Urinary bladder (tissue), 4 donors: ENCODE data around the gene DCDC2. TPM values are rescaled to one million over a fixed set of nuclear protein-coding genes. Genes with fewer than 3 reads are reported as not detected.
"Not testable (repeated sequence)": the region's sequence is repeated elsewhere in the genome, so short reads cannot be mapped to it uniquely, and the experiment has no call there.

Experiments
- DNase-seq: peaks from one replicate; pipeline ENCODE4 v3.0.0-alpha.2; 2015; ENCODE audit errors: extremely low spot score
- H3K27ac ChIP-seq: one replicate; pipeline ENCODE4 v1.5.1; 2013; ENCODE audit warnings: low read depth, mild to moderate bottlenecking, moderate library complexity
- H3K36me3 ChIP-seq: one replicate; pipeline ENCODE4 v1.6.1; 2013; ENCODE audit warnings: mild to moderate bottlenecking, moderate library complexity; ENCODE audit not compliant: insufficient read depth
- H3K4me1 ChIP-seq: one replicate; pipeline ENCODE4 v1.6.1; 2013; ENCODE audit warnings: mild to moderate bottlenecking, moderate library complexity; ENCODE audit not compliant: insufficient read depth
- H3K4me3 ChIP-seq: one replicate; pipeline ENCODE4 v1.5.1; 2013; ENCODE audit warnings: low read depth, low read length
- WGBS: extraction: QIAGEN DNeasy Blood & Tissue Kit; methylation state at CpG from one replicate; pipeline ENCODE4 v1.1.7; 2013; 5-methylcytosine and 5-hydroxymethylcytosine counted together
- polyA plus RNA-seq: library from polyadenylated mRNA; stranded (reverse); fragments of 200-250 nt; gene quantifications from one replicate; pipeline ENCODE4 v1.2.3, GENCODE V29; 2013
- total RNA-seq: library from RNA; depleted of rRNA; stranded (reverse); fragments of >200 nt; gene quantifications from one replicate; pipeline ENCODE4 v1.2.3, GENCODE V29; 2014
- donor health status: healthy with polysubstance abuse.
- donor health status: healthy.

The DCDC2 gene
- total and polyA plus RNA-seq, 2 donors, result 0.23 to 4.3 TPM

DNA sequence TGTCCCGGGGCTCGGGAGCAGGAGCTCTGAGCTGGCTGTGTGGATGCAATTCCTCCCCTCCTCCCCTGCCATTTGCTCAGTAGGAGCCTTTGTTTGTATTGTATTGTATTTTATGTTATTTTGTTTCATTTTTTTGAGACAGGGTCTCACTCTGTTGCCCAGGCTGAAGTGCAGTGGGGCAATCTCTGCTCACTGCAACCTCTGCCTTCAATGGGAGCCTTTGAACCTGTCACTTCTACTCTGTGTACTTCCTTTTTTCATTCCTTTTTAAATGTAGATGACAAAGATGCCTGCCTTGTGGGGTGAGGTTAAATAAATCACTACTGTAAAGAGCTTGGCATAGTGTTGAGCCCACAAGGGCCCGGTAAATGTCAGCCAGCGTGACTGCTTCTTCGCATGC is 70.6 kb downstream of the DCDC2 start:
- 88% methylated on average over 5 of the region's 5 CpGs for WGBS
- Histone ChIP-seq H3K27ac (no peak overlapping the region), H3K4me1 (no peaks in the 10 kb centered on the region)

DNA sequence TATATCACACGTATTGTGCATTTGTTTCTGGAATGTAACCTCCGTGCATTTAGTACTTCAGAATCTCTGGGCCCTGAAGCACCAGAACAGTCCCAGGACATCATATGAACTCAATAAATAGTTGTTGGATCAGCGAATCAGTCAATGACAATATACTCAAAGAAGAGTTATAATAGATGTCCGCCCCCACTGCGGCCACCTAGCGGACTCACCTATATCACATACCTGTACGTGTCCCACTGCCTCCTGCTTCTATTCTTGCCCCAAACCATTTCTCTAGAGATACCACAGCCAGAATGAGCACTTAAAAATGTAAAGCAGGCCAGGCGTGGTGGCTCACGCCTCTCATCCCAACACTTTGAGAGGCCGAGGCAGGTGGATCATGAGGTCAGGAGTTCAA is 73.9 kb downstream of the DCDC2 start:
- Histone ChIP-seq H3K4me3 (no peak overlapping the region), H3K36me3 (no peaks in the 10 kb centered on the region), H3K4me1 (no peaks in the 10 kb centered on the region), H3K27ac (no peak overlapping the region)
- WGBS, result 81% methylated on average over 10 of the region's 10 CpGs
- DNase-seq, result no peak

More for the DNA sequence above, 70.6 kb downstream of the DCDC2 start:
- Histone ChIP-seq H3K4me3 (no peak overlapping the region), H3K36me3 (no peaks in the 10 kb centered on the region)
- DNase-seq, result no peak

DNA sequence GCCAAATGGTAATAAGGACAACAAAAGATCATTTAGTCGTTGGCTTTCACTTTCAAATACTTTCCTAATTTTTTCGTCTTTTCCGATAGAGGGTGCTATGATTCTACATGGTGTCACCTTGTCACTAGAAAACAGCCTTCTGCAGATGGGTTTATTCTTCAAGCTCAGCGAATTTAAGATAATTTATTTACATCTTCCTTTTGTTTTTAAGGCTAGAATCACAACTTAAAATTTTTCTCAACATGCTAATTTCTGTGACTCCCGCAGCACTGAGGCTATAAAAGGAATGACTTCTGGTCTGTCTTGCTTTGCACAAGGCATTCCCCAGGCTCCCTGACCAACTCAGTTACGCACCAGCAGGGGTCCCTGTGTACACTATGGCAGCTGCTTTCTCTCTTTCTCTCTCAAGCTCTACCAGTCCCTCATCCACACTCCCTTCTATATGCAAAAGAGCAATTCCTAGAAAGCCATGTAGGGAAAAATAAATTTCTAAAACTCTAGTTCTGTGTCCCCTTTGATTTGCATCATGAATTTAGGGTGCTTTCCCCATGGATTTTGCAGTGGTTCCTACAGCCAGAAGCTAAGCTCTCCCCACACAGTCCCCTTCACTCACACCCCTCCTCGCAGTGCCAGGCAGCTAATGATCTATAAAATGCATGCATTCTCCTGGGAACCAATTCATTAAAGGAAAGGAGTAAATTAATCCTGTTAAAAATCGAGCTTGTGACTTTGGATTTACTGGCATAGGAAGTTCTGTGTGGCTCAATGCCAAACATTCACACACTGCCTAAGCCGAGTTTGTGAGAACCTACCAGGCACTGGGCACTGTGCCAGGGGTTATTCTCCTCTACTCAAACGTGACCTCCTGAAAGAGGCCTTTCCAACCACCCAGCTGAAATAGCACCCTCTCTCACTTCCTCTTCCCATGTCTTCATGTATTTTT is 74.5 kb downstream of the DCDC2 start:
- WGBS, result 6% methylated on average over 10 of the region's 10 CpGs
- Histone ChIP-seq H3K4me3 (no peak overlapping the region), H3K36me3 (no peaks in the 10 kb centered on the region)

DNA sequence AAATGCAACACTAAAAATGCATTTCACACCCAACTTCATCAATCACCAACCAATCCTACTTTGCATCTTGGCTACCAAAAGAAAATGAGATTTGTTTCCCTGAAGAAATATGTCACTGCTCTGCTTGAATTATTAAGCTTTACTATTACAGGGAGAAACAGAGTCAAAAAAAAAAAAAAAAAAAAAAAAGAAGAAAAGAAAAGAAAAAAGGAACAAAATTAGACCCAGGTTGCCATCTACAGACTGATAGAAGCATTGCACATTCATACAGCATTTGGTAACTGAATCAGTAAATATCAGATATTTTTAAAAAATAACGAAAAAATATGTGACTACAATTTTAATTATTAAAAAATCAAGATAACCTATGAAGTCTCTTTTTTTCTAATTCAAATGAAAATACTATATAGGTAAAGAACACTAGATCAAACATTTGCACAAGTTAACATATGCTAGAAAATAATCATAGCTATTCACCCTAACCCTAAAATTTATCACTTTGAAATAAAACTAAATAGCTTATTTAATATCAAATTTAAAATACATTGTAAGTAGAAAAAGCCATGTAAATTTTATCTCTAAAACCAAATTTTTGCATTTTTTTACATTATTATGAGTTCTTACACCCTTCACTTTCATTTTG is 83.3 kb downstream of the DCDC2 start:
- Histone ChIP-seq H3K36me3 (no peaks in the 10 kb centered on the region), H3K27ac (no peak overlapping the region), H3K4me3 (no peak overlapping the region), H3K4me1 (no peaks in the 10 kb centered on the region)
- DNase-seq, result no peak
- 5% methylated on average over 1 of the region's 1 CpG for WGBS

More for the DNA sequence above, 74.5 kb downstream of the DCDC2 start:
- Histone ChIP-seq H3K4me1 (no peaks in the 10 kb centered on the region), H3K27ac (no peak overlapping the region)
- peak; percentile 74 for DNase-seq

DNA sequence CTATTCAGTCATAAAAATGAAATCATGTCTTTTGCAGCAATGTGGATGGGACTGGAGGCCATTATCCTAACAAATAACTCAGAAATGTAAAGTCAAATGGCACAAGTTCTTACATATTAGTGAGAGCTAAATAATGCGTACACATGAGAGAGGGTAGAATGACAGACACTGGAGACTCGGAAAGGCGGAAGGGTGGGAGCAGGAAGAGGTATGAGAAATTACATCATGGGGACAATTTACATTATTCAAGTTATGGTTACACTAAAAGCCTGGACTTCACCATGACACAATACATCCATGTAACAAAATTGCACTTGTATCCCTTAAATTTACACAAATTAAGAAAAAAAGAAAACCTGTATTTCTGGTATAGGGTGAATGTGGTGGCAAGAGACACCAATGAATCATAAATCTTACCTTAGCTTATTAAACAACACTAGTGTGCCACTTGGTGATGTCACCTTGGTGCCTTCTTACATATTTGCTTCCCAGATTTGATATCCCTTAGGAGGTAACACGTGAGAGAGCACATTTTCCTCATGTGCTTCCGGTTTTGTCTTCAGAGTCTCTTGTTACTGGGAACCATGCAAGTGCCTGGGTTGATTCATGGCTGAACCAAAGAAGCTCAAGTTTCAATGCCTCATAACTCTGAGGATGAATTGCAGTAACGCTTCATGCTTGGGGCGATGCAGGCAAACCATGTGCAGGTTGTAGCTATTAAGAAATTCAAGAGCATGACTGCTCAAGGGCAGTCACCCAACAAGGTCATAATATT is 84.6 kb downstream of the DCDC2 start:
- Histone ChIP-seq H3K4me1 (no peaks in the 10 kb centered on the region), H3K27ac (no peak overlapping the region), H3K36me3 (no peaks in the 10 kb centered on the region), H3K4me3 (no peak overlapping the region)
- 68% methylated on average over 7 of the region's 7 CpGs for WGBS
- no peak for DNase-seq

DNA sequence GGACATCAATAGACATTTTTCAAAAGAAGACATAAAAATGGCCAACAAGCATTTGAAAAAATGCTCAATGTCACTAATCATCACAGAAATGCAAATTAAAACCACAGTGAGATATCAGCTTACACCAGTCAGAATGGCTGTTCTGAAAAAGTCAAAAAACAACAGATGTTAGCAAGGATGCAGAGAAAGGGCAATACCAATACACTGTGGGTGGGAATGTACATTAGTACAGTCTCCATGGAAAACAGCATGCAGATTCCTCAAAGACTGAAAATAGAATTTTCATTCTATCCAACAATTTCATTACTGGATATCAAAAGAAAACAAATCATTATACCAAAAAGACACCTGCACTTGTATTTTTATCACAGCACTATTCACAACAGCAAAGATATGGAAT is 85.3 kb downstream of the DCDC2 start:
- no peaks in the 10 kb centered on the region for H3K36me3 ChIP-seq
- H3K4me1 ChIP-seq, result no peaks in the 10 kb centered on the region
- H3K27ac ChIP-seq, result no peak overlapping the region
- H3K4me3 ChIP-seq, result no peak overlapping the region
- DNase-seq, result no peak

DNA sequence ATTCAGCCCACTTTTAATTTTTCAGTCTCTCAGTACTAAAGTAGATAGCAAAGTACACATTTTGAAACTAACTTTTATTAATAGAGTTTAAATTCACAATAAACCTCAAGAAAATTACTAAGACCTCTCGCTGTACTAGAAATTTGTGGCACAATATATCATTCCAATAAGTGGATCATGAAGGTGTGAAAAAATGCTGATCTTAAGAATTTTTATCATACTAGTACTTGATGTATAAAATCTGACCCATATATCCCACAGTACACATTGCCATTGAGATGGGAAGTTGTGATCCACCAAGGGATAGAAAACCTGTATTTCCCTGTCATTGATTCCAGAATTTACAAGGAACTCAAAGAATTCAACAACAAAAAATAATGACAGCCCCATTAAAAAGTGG is 85.7 kb downstream of the DCDC2 start:
- no peak overlapping the region for H3K27ac ChIP-seq
- 95% methylated on average over 1 of the region's 1 CpG for whole genome bisulfite sequencing
- DNase-seq, result no peak
- no peaks in the 10 kb centered on the region for H3K4me1 ChIP-seq
- H3K36me3 ChIP-seq, result no peaks in the 10 kb centered on the region
- no peak overlapping the region for H3K4me3 ChIP-seq

DNA sequence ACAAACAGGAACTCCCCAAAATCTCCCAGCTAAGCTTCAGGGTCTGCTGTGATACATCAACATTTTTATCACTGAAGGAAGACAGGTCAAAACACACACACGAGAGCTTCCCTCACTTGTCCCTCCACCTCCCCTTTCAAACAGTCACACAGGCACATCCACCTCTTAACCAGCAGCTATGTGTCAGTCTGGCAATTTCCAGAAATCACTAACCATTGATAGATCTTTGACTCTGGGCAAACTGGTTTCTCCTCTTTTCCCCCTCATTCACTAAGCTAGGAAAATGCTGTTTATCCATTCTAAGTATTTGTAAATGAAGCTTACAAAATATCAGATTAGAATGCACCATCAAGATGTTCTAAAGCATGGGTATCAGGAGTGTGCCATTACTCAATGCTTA is 87.8 kb downstream of the DCDC2 start:
- Histone ChIP-seq H3K27ac (no peak overlapping the region), H3K4me3 (no peak overlapping the region), H3K36me3 (no peaks in the 10 kb centered on the region), H3K4me1 (no peaks in the 10 kb centered on the region)
- 53% methylated on average over 1 of the region's 1 CpG for WGBS
- no peak for DNase-seq

DNA sequence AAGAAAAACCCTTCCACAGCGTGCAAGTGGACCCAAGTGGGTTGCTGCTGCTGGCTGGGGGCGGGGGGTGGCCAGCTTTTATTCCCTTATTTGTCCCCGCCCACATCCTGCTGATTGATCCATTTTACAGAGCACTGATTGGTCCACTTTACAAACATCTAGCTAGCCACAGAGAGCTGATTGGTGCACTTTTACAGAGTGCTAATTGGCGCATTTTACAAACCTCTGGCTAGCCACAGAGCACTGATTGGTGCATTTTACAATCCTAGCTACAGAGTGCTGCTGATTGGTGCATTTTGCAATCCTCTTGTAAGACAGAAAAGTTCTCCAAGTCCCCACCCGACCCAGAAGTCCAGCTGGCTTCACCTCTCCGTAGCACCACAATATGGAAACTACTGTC is 99.6 kb downstream of the DCDC2 start:
- DNase-seq, H3K36me3 ChIP-seq, H3K27ac ChIP-seq, H3K4me1 ChIP-seq, H3K4me3 ChIP-seq: not testable (repeated sequence)
- WGBS, result 86% methylated on average over 6 of the region's 6 CpGs

DNA sequence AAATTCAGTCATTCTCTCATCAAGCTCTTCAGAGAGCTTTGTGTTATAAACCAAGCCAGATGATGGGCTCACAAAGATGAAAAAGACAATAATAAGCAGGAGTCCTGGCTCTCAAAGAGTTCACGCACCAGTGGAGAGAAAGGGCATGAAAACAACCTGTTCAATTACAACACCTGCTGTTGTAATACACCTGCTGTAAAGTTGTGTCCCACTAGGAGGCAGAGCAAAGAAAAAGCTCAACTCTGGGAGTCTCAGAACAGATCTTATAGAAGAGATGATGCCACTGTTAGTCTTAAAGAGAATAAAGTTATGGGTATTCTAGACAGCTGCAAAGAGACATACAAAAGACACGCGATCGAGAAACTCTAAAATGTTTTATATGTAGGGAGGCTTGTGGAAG is 100.6 kb downstream of the DCDC2 start:
- Histone ChIP-seq H3K4me1 (no peaks in the 10 kb centered on the region), H3K4me3 (no peak overlapping the region), H3K27ac (no peak overlapping the region), H3K36me3 (no peaks in the 10 kb centered on the region)
- DNase-seq, result no peak
- WGBS, result 81% methylated on average over 4 of the region's 4 CpGs

DNA sequence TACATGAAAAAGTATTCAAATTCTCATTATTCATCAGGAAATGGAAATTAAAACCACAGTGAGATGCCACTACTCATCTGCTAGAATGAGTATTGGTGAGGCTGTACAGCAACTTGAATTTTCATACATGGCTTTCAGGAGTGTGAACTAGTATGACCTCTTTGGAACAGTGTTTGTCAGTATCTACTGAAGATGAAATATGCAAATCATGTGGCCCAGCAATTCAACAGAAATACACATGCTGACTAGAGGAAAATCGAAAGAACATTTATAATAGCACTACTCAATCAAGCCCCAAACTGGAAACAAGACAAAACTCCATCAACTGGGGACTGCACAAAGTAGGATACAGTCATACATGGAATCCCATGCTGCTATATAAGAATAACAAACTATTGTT is 102.2 kb downstream of the DCDC2 start:
- H3K27ac ChIP-seq, result no peak overlapping the region
- H3K36me3 ChIP-seq, result no peaks in the 10 kb centered on the region
- WGBS, result 86% methylated on average over 1 of the region's 1 CpG
- no peaks in the 10 kb centered on the region for H3K4me1 ChIP-seq
- no peak for DNase-seq
- no peak overlapping the region for H3K4me3 ChIP-seq

DNA sequence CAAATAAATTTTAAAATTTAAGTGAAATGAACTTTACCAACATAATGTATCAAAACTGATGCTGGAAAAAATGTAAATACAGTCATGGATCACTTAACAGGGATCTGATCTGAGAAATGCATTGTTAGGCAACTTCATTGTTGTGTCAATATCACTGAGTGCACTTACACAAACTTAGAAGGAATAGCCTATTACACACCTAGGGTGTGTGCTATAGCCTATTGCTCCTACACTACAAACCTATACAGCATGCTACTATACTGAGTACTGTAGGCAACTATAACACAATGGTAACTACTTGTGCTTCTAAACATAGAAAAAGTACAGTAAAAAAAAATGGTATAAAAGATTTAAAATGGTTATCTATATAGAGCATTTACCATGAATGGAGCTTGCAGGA is 104.5 kb downstream of the DCDC2 start:
- Histone ChIP-seq H3K4me3 (no peak overlapping the region), H3K27ac (no peak overlapping the region), H3K36me3 (no peaks in the 10 kb centered on the region), H3K4me1 (no peaks in the 10 kb centered on the region)
- no peak for DNase-seq

DNA sequence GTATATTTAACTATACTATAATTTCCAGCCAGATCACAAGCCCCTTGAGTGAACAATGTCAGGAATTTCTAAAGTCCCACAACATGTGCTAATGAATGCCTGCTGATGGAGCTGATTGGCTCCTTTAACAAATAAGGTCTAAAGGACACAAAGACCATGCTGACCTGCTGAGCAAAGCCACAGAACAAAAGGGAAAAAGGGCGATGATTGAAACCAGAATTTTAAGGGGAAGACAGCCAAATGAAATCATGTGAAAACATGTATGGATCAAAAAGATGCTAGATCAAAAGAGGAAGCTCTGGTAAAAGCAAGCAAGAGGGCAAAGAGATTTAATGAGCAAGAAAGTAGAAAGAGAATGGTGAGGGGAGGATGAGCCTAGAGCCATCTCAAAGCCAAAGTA is 105.6 kb downstream of the DCDC2 start:
- Histone ChIP-seq H3K27ac (no peak overlapping the region), H3K36me3 (no peaks in the 10 kb centered on the region), H3K4me1 (no peaks in the 10 kb centered on the region), H3K4me3 (no peak overlapping the region)
- WGBS, result 68% methylated on average over 1 of the region's 1 CpG
- no peak for DNase-seq

DNA sequence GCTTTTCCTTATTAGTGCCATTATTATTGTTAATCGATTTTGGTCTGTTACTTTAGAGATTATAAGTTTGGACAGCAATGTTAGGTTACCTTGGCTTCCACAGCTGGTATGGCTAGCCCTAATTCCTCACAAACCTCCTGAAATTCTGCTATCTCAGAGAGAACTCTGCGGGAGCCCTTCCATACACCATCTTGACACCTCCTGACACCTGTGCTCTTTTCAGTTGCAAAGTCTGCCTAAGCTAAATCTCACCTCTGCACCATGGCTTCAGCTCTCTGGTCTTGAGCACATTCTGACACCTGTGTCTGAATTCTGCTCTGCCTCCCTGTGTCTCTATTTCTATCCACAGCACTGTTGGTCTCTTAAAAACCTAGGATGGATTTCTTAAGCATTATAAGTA is 106.5 kb downstream of the DCDC2 start:
- DNase-seq, result no peak
- WGBS, result 66% methylated on average over 2 of the region's 2 CpGs
- Histone ChIP-seq H3K4me3 (no peak overlapping the region), H3K4me1 (no peaks in the 10 kb centered on the region), H3K36me3 (no peaks in the 10 kb centered on the region), H3K27ac (no peak overlapping the region)
